Ovary (tissue), 3 donors: ENCODE measurements around the gene CACNA1C.

ENCODE experiments used
- CTCF ChIP-seq, 3 donors: fragments of 450-650 bp in 2 of 3; fragments of 200-600 bp in 1 of 3; IDR thresholded peaks; one replicate each; pipeline versions ENCODE4 v1.5.1 to v1.8.0; 2016 to 2022; ENCODE audit warnings: antibody characterized with exemption in 3 of 3, mild to moderate bottlenecking in 1 of 3
- EP300 ChIP-seq: sonication (generic); formaldehyde crosslinking; IDR thresholded peaks from one replicate; pipeline ENCODE4 v1.6.1; 2017; ENCODE audit warnings: antibody characterized with exemption
- POLR2A ChIP-seq: fragments of 450-650 bp; IDR thresholded peaks from one replicate; pipeline ENCODE4 v1.6.1; 2017; ENCODE audit warnings: antibody characterized with exemption, mild to moderate bottlenecking, moderate library complexity
- donor health status: DM: no; HTN: no; CAD: no.

- TF ChIP-seq CTCF (IDR thresholded peaks at IDR 0.05) (no peak), POLR2A (no peak), EP300 (no peak)
Measured at GRCh38 chr12:2372735-2373134, 319.9 kb downstream of the CACNA1C start.
